ENCODE results near the gene VPS51.

Gene VPS51

DNA sequence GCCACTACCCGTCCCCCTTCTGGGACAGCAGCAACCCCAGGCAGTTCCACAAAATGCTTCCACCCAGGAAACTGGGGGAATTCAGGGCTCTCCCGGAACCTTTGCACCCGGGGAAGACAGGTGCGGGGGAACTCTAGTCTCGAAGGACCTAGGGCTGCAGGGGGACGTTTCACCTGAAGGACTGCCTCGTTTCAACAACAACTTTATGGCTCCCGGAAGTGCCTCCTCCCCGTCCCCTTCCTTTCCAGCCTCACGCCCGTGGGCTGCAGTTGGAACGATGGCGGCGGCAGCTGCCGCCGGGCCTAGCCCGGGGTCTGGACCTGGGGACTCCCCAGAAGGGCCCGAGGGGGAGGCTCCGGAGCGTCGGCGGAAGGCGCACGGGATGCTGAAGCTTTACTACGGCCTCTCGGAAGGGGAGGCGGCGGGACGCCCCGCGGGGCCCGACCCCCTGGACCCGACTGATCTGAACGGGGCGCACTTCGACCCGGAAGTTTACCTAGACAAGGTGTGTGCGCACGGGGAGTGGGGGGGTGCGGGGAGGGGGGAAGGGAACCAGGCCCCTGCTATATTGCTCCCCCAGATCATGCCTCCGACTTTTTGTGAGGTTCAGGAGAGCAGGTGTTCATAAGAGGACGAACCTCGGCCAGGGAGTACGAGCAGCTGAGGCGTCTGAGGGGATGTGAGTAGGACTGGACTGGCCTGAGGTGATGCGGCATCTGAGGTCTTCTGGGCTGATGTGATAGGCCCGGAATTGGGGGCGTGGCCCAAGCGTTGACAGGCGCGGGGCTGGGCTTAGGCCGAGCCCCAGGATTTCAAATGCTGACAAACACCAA, at the start of gene VPS51:
VPS51 (plus strand) TSS at position 241 of the 833 bp plus-strand sequence; CDS start at position 278, 37 bp downstream.
- peak within 1 kb of the TSS; percentile 55 to 98 (median 90) for H3K27ac ChIP-seq
- H3K4me3 ChIP-seq = peak within 1 kb of the TSS; percentile 67 to 96 (median 80)

DNA sequence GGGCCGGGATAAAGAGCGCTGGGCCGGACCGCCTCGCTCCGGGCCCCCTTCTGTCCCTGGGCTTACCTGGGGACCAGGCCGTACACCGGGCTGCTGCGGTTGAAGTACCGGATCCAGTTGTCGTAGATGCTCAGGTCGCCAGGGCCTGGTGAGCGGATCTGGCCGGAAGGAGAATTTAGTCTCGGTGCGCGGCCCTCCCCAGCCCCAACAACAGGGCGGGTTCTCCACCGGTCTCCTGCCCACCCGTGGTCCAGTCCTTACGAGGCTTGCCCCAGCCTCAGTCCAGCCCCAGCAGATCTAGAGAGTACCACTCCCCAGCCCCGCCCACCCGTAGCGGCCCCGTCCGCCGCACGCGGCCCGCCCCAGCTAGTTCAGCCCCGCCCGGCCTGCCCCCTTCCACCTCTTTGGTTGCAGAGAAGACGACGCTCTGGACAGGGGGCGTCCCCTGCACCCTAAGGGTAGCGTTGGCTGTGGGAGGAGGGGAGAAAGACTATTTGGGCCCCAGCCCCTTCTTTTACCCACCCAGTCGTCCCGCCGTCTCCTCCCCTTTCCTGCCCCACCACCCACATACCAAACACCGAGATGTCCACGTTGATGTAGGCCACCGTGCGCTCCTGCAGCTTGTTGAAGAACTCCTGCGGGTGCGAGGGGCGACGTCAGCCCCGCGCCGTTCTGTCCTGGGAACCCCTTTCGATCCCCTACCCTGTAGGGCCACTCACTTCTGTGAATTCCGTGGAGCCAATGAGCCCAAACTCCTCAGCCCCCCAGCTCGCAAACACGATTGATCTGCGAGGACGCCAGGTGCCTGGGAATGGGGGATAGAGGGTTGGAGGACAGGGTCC, 48.2 kb upstream of the VPS51 start:
- Histone ChIP-seq H3K27ac (peak overlapping the region in 16 of 21 experiments; percentile 3 to 73 (median 46)), H3K4me3 (peak overlapping the region; percentile 24 to 49 (median 39))

DNA sequence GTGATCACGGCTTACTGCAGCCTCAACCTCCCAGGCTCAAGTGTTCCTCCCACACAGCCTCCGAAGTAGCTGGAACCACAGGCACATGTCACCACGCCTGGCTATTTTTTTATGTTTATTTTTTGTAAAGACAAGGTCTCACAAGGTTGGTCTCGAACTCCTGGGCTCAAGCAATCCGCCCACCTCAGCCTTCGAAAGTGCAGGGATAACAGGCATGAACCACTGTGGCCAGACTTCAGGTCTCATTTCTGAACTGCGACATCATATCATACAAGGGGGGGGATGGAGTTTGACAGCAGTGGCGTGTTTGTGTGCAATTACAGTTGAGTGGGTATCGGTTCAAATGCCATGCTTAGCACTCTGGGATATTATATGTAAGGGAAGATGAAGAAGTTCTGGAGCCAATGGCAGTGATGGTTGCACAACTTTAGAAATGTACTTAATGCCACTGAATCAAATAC, 44.6 kb upstream of the VPS51 start:
- Histone ChIP-seq H3K27ac (no peak overlapping the region), H3K4me3 (no peak overlapping the region)

DNA sequence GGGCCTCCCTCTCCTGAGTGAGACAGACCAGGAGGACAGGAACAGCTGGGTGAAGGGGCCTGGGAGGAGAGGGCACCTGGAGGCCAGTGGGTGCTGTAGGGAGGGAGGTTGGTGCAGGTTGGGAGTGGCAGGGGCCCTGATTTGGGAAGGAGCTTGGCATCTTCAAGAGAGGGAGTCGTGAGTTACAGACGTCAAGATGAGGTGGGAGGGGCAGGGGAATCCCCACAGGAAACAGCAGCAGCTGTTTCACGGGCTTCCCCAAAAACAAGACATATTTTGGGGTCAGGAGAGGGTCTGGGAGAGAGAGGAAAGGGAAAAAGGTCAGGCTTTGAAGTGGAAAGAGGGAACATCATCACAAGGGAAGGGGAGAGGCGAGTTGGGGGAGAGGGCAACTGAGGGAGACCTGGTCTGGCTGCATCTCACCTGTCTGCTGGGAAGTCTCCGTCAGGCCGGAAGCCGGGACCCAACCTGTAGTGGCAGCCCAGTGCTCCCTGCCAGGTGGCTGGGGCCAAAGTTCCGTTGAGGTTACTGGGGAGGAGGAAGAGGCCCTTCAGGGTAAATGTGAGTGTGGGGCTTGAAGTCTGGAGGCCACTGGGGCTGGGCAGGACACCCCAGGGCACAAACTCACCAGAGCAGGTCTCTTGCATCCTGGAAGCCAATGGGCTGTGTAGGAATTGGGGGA, 42.0 kb upstream of the VPS51 start:
- H3K27ac ChIP-seq = no peak overlapping the region
- H3K4me3 ChIP-seq = no peak overlapping the region

DNA sequence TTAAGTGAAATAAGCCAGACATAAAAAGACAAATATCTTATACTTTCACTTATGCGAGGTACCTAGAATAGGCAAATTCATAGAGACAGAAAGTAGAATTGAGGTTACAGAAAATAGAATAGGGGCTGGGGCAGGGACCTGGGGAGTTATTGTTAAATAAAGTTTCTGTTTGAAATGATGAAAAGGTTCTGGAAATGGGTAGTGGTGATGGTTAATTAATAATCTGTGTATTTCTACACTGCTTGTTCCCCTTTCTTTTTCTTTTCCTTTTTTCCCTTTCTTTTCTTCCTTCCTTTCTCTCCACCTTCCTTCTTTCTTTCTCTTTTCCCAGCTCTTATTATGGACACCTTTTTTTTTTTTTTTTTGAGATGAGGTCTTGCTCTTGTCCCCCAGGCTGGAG, 40.5 kb upstream of the VPS51 start:
- Histone ChIP-seq H3K4me3 (no peak overlapping the region), H3K27ac (no peak overlapping the region)

DNA sequence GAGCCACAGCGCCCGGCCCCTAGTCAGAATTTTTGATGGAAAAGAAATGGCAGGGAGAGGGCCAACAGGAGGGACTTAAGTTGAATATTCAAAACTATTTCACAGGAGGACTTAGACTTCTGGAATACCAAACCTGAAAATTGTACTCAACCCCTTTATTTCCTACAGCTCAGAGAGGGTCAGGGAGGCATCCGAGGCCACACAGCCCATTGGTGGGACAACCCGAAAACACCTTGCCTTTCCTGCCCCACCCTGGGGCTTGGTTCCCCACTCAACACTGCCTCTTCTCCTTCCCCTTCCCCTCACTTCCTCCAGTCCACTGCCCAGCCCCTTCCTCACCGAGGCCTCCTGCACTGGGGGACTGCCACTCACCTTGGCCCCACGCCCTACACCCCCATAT, 39.0 kb upstream of the VPS51 start:
- H3K4me3 ChIP-seq = no peak overlapping the region
- no peak overlapping the region for H3K27ac ChIP-seq

DNA sequence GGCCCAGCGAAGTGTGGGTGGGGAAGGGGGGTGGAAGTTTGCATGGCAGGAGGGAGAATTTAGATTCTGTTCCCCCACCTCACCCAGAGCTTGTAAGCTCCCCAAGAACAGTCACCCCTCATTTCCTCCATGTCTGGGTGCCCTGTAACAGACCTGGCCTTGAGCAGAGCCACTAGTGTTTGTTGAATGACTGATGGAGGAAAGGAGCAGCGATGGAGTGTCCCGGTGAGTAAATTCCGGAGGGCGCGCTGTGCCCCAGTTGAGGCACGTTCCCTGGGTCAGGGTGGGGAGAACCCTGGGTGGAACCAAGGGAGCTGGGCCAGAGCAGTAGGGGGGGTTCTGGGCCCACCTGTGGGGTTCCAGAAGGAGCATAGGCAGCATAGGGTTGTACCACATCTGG, 38.5 kb upstream of the VPS51 start:
- Histone ChIP-seq H3K27ac (no peak overlapping the region), H3K4me3 (no peak overlapping the region)

DNA sequence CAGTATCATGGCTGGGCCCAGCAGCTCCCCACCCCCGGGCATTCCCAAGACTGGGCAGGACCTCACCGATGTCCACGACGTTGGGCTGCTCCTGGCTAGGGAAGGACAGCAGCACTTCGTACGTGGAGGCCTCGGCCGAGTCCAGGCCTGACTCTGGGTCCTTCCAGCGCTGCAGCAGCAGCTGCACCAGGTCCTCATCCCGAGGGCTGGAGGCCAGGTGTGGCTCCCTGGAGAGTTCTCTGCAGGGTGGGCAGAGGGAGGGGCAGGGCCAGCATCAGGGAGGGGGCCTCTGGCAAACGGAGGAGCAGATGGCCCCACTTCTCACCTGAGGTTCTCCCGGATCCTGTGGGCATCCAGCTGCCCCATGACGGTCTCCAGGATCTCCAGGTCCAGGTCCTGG, 38.0 kb upstream of the VPS51 start:
- H3K4me3 ChIP-seq = no peak overlapping the region
- H3K27ac ChIP-seq = no peak overlapping the region

DNA sequence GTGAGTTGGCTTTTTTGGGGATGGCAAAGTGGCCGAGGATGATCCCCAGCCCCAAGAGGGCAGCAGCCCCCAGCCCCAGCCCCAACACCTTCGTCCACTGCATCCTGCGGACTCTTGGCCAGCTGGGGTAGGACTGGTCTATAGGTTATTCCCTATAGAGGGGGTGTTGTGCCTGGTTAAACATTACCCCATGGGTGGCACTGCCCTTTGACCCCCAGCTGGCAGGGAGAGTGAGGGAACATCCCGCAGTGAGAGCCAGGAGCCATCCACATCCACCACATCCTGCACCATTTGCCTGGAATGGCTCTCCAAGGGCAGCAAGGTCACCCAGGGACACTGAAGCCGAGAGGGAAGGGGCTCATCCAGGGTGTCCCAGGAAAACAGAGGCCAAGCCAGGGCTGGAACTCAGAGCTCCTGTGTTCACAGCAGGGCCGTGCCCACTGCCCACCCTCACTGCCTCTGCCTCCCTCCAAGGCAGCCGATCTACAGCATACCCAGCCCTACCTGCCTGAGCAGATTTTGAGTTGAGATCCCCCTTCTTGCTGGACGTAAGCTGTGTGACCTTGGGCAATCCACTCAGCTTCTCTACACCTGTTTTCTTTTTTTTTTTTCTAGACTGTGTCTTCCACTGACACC, 37.5 kb upstream of the VPS51 start, which contains the start of gene NAALADL1:
NAALADL1 (minus strand) TSS at position 135 of the 636 bp plus-strand sequence; CDS start at position 103, 32 bp downstream.
- Histone ChIP-seq H3K4me3 (no peak within 1 kb of the TSS), H3K27ac (no peak within 1 kb of the TSS)

DNA sequence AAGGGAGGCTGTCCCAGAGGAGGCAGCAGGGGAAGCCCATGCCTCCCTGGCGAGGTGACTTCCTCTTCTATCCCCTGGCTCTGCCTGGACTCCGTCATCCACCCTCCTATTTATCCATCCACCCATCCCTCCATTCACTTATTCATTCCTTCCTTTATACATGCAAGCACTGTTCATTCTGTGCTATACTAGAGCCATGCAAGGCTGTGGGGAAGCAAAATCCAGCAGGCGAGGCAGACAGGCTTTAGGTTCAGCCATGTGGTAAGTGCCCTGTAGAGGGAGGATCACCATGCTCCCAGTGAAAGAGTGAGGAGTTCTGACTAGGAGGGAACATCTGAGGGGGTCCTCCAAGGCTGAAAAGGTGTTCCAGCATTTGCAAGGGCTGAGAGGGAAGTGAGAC, 36.5 kb upstream of the VPS51 start:
- no peak overlapping the region for H3K4me3 ChIP-seq
- no peak overlapping the region for H3K27ac ChIP-seq

DNA sequence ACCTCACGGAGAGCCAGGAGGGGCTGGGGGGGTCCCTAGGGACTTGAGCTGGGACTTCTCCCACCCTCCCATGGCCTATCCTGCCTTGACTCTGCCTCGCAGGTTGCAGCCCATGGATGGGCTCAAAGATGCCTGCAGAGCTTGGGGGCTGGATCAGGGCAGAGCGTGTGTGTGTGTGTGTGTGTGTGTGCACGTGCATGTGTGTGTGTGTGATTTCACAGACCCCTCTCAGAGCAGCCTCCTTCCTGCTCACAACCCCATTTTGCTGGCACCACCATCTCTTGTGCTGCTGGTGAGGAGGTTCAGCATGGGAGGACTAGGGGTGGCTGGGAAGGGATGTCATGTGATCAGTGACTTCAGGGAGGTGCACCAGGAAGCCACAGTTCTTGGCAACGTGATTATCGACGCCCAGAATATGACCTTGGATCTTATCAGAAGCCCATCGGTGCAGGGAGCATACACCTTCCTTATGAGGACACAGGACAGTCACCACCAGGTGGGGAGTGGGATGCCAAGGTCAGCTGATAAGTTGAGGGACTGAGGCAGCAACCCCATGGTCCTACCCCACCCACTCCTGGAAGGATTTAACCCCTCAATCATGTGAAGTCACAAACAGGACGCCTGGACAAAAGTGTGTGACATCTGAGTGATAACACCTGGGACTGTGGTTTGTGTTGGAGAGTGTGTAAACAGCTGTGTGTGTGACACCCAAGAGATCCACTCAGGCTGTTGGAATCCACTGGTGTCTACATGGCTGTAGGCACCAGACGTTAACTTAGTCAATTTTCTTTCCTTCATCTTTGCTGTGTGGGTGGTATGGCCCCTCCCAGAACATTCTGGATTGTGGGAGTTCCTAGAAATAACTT, 35.8 kb upstream of the VPS51 start:
- Histone ChIP-seq H3K4me3 (no peak overlapping the region), H3K27ac (no peak overlapping the region)

DNA sequence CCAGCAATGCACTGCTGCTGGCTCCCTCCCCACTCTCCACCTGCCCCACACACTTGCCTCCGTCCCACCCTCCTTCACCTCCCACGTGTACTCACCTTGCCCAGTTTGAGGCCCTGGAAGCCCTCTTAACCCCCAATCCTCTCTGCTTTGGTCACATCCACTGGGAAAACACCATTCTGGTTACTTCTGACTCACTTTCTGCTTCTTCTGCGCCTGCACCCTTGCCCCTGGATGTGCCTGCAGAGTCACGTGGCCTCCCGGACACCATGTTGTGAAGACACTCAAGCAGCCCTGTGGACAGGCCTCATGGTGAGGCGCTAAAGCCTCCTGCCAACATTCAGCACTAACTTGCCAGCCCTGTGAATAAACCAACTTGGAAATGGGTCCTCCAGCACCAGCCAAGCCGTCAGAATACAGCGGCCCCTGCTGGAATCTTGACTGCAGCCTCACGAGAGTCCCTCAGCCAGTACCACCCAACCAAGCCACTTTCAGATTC, 35.1 kb upstream of the VPS51 start:
- Histone ChIP-seq H3K27ac (no peak overlapping the region), H3K4me3 (no peak overlapping the region)

DNA sequence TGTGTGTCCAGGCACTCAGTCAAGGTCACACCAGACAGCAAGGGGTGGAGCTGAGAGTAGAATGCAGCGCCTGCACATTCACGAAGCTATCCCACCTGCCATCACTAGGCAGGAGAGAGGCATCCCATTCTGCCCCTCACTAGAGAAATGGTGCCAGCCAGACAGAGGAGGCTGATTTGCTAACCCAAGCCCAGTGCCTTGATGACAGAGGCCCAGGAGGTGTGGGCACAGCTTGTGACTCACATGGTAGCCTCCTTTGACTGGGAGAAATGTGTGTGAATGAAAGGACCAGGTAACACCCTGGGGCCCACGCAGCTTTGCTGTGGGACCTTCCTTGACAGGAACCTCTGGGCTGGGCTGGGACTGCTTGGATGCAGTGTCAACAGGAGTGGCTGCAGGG, 32.5 kb upstream of the VPS51 start:
- H3K4me3 ChIP-seq = no peak overlapping the region
- no peak overlapping the region for H3K27ac ChIP-seq

DNA sequence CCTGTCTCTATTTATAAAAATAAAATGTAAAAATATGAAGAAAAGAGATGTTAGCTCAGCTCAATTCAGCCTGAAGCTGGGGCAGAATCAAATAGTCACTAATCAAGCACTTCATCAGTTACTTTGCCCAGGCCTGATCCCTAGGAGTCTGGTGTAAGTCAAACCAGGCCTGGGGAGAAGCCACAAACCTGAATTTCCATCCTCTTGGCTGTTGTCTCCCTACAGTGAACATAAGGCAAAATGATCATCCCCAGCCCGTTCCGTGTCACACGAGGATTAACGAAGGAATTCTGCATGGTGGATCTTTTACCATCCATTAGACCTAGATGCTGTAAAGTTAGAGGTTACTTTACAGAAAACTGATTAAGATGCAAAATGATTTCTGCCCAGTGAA, 31.2 kb upstream of the VPS51 start:
- no peak overlapping the region for H3K27ac ChIP-seq

DNA sequence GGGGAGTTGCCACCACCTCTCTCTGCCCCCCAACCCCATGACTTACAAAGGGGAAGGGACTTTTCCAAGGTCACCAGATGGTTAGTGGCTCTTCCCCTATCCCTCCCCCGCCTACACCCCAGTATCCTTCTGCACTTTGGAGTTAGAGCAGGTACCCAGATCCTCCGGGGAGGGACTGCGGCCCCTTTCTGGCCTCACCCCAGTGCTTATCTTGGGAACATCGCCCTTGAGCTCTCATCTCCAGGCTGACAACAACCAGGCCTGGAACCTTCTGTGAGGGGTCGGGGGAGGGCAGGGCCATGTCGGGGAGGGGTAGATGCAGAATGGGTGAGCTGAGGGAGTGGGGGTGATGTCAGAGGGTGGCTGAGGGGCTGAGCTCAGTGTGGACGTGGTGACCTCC, 30.2 kb upstream of the VPS51 start:
- H3K27ac ChIP-seq = no peak overlapping the region
- H3K4me3 ChIP-seq = no peak overlapping the region

More for the DNA sequence above, 31.2 kb upstream of the VPS51 start:
- H3K4me3 ChIP-seq = no peak overlapping the region

DNA sequence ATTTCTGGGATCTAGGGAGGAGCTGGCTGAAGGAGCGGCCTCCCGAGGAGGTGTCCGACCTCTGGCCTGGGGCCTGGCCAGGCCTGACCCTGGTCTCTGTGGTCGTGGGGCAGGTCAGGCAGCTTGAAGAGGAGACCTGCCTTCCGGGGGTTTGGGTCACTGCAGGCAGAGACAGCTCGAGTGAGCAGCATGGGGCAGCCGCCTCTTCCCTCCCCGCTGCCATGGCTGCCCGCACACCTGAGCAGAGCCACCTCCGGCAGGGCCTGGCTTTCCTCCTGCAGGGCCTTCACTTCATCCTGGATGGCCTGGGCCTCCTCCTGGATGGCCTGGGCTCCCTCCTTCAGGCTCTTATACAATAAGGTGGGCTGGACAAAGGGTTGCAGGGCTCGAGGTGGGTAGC, 29.7 kb upstream of the VPS51 start:
- H3K4me3 ChIP-seq = no peak overlapping the region
- H3K27ac ChIP-seq = no peak overlapping the region

DNA sequence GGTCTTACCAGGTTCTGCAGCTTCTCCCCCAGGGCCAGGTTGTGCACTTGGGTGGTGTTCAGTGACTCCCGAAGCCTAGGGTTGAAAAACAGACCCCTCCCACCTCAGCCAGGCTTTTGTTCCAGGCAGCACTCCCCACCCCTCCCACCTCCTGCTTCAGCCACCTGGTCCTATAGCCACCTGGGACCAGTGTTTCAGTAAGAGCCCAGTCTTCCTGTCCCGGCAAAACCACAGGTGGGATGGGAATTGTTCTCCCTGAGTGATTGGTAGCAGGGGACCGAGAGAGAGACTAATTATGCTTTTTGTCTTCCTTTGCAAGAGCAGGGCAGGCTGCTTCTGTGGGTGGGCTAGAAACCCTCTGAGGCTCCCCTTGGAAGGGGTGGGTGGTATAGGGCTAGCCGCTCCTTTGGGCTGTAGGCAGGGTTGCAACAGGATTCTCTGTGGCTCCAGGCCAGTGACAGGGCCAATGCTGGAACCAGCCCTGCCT, 29.2 kb upstream of the VPS51 start:
- Histone ChIP-seq H3K4me3 (no peak overlapping the region), H3K27ac (no peak overlapping the region)

DNA sequence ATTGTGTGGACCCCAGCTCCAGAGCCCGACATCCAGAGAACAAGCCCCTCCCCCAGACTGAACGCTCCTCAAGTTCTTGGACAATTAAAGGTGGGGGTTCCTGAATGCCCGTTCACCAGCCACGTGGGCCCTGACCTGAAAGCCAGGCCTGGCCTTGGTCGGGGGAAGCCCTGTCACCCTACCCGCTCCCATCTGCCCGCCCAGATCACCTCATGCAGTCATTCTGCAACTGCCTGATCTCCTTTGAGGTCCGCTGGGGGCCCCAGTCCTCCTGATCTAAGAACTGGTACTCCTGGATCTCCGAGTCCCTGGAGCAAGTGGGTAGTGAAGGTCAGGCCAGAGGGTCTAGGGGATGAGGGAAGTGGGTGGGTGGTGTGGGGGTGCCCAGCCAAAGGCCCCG, 28.6 kb upstream of the VPS51 start:
- H3K4me3 ChIP-seq = no peak overlapping the region
- no peak overlapping the region for H3K27ac ChIP-seq
